Trophoblast cell (in vitro differentiated cells and primary cell): ENCODE results near the gene C19orf12.

Experiments used
- DNase-seq, 2 donors: peaks; one replicate each; pipeline ENCODE4 v3.0.0-alpha.2; 2016
- H2AFZ ChIP-seq: 2 replicates; pipeline ENCODE4 v1.6.1; 2013; ENCODE audit warnings: low read length, moderate library complexity, mild to moderate bottlenecking; ENCODE audit not compliant: insufficient read depth, poor library complexity
- H2AK5ac ChIP-seq: 2 replicates; pipeline ENCODE4 v1.6.1; 2013; ENCODE audit warnings: mild to moderate bottlenecking, low read length
- H2BK120ac ChIP-seq: 2 replicates; pipeline ENCODE4 v1.6.1; 2013; ENCODE audit warnings: low read length, mild to moderate bottlenecking, moderate library complexity; ENCODE audit not compliant: insufficient read depth, poor library complexity
- H2BK12ac ChIP-seq: 2 replicates; pipeline ENCODE4 v1.6.1; 2013; ENCODE audit warnings: mild to moderate bottlenecking, low read length, moderate library complexity
- H2BK5ac ChIP-seq: 2 replicates; pipeline ENCODE4 v1.6.1; 2013; ENCODE audit warnings: low read length, low read depth, moderate library complexity, mild to moderate bottlenecking; ENCODE audit not compliant: poor library complexity
- H3K14ac ChIP-seq: 2 replicates; pipeline ENCODE4 v1.6.1; 2013; ENCODE audit warnings: mild to moderate bottlenecking, low read length
- H3K18ac ChIP-seq: 2 replicates; pipeline ENCODE4 v1.6.1; 2013; ENCODE audit warnings: mild to moderate bottlenecking, low read length
- H3K23ac ChIP-seq: 2 replicates; pipeline ENCODE4 v1.6.1; 2013; ENCODE audit warnings: low read length
- H3K27ac ChIP-seq: 2 replicates; pipeline ENCODE4 v1.5.1; 2013; ENCODE audit warnings: low read depth, mild to moderate bottlenecking, inconsistent platforms, low read length, moderate library complexity
- H3K27me3 ChIP-seq: 2 replicates; pipeline ENCODE4 v1.6.1; 2013; ENCODE audit warnings: inconsistent platforms, mild to moderate bottlenecking, low read length, moderate library complexity; ENCODE audit not compliant: insufficient read depth
- H3K36me3 ChIP-seq, 2 experiments: 1 replicate in 1 of 2; 2 replicates in 1 of 2; pipeline ENCODE4 v1.6.1; 2013; ENCODE audit warnings: low read length in 2 of 2, mild to moderate bottlenecking in 2 of 2, moderate library complexity in 1 of 2; ENCODE audit not compliant: insufficient read depth in 2 of 2, control insufficient read depth in 1 of 2
- H3K4ac ChIP-seq: 2 replicates; pipeline ENCODE4 v1.6.1; 2013; ENCODE audit warnings: low read depth, mild to moderate bottlenecking, low read length, moderate library complexity
- H3K4me1 ChIP-seq, 2 experiments: 1 replicate in 1 of 2; 2 replicates in 1 of 2; pipeline ENCODE4 v1.6.1; 2013; ENCODE audit warnings: low read length in 2 of 2, mild to moderate bottlenecking in 2 of 2, moderate library complexity in 1 of 2; ENCODE audit not compliant: insufficient read depth in 2 of 2, control insufficient read depth in 1 of 2
- H3K4me2 ChIP-seq: 2 replicates; pipeline ENCODE4 v1.6.1; 2013; ENCODE audit warnings: inconsistent platforms, mild to moderate bottlenecking, low read length, moderate library complexity
- H3K4me3 ChIP-seq: 2 replicates; pipeline ENCODE4 v1.5.1; 2013; ENCODE audit warnings: mild to moderate bottlenecking, low read depth, low read length, inconsistent platforms
- H3K79me1 ChIP-seq: one replicate; pipeline ENCODE4 v1.6.1; 2013; ENCODE audit warnings: low read length
- H3K79me2 ChIP-seq: 2 replicates; pipeline ENCODE4 v1.6.1; 2013; ENCODE audit warnings: low read length, mild to moderate bottlenecking; ENCODE audit not compliant: control insufficient read depth, insufficient read depth, poor library complexity
- H3K9ac ChIP-seq: 2 replicates; pipeline ENCODE4 v1.6.1; 2013; ENCODE audit warnings: mild to moderate bottlenecking, low read length
- H3K9me3 ChIP-seq: 2 replicates; pipeline ENCODE4 v1.6.1; 2013; ENCODE audit warnings: low read depth, mild to moderate bottlenecking, control low read depth, inconsistent platforms, low read length; ENCODE audit not compliant: insufficient read depth
- H4K12ac ChIP-seq: 2 replicates; pipeline ENCODE4 v1.6.1; 2013; ENCODE audit warnings: low read depth, mild to moderate bottlenecking, low read length, moderate library complexity
- H4K8ac ChIP-seq: 2 replicates; pipeline ENCODE4 v1.6.1; 2013; ENCODE audit warnings: low read depth, mild to moderate bottlenecking, low read length, moderate library complexity
- H4K91ac ChIP-seq: one replicate; pipeline ENCODE4 v1.6.1; 2013; ENCODE audit warnings: low read depth, mild to moderate bottlenecking, low read length, moderate library complexity
- WGBS: extraction: QIAGEN DNeasy Blood & Tissue Kit; methylation state at CpG from one replicate; pipeline ENCODE4 v1.1.7; 2013; ENCODE audit warnings: missing lambda C conversion rate; ENCODE audit not compliant: insufficient read length, insufficient coverage; ENCODE audit errors: extremely low coverage; 5-methylcytosine and 5-hydroxymethylcytosine counted together

Gene C19orf12

GRCh38 chr19:29660835-29661234, 54.2 kb downstream of the C19orf12 start:
- Histone ChIP-seq H3K79me1 (peaks cover 17% of the 10 kb centered on the region), H3K27ac (no peak overlapping the region), H3K36me3 (no peaks in the 10 kb centered on the region), H2BK5ac (no peak overlapping the region), H3K4me1 (peaks cover 23 to 24% of the 10 kb centered on the region in 2 experiments), H3K9ac (no peak overlapping the region), H4K8ac (no peak overlapping the region), H3K9me3 (no peaks in the 10 kb centered on the region), H3K27me3 (no peaks in the 10 kb centered on the region), H2AFZ (no peak overlapping the region), H3K4ac (no peak overlapping the region), H2BK120ac (no peak overlapping the region), H3K23ac (no peak overlapping the region), H3K79me2 (peaks cover 5% of the 10 kb centered on the region), H2BK12ac (no peak overlapping the region), H4K91ac (no peak overlapping the region), H4K12ac (no peak overlapping the region), H3K4me3 (no peak overlapping the region), H3K18ac (no peak overlapping the region), H3K4me2 (no peak overlapping the region), H3K14ac (no peak overlapping the region), H2AK5ac (no peak overlapping the region)
- no peak for DNase-seq
- no CpG with 5 or more reads among the region's 10 CpGs for WGBS

GRCh38 chr19:29658221-29658991, 56.7 kb downstream of the C19orf12 start:
- H2AK5ac ChIP-seq = no peak overlapping the region
- H2BK5ac ChIP-seq = no peak overlapping the region
- H3K18ac ChIP-seq = no peak overlapping the region
- no peaks in the 10 kb centered on the region for H3K27me3 ChIP-seq
- H4K12ac ChIP-seq = no peak overlapping the region
- H3K9me3 ChIP-seq = no peaks in the 10 kb centered on the region
- no peak overlapping the region for H2BK12ac ChIP-seq
- no peak overlapping the region for H3K4me3 ChIP-seq
- no peaks in the 10 kb centered on the region for H3K36me3 ChIP-seq
- no peak overlapping the region for H3K4me2 ChIP-seq
- no peak overlapping the region for H3K23ac ChIP-seq
- peaks cover 6% of the 10 kb centered on the region for H3K79me1 ChIP-seq
- no peak overlapping the region for H4K91ac ChIP-seq
- H2BK120ac ChIP-seq = no peak overlapping the region
- no peak overlapping the region for H3K14ac ChIP-seq
- no peak overlapping the region for H4K8ac ChIP-seq
- no peak for DNase-seq
- H3K9ac ChIP-seq = no peak overlapping the region
- no peak overlapping the region for H3K4ac ChIP-seq
- no CpG with 5 or more reads among the region's 5 CpGs for WGBS
- H3K79me2 ChIP-seq = no peaks in the 10 kb centered on the region
- peaks cover 6 to 8% of the 10 kb centered on the region in 2 experiments for H3K4me1 ChIP-seq
- no peak overlapping the region for H3K27ac ChIP-seq
- H2AFZ ChIP-seq = no peak overlapping the region

DNA sequence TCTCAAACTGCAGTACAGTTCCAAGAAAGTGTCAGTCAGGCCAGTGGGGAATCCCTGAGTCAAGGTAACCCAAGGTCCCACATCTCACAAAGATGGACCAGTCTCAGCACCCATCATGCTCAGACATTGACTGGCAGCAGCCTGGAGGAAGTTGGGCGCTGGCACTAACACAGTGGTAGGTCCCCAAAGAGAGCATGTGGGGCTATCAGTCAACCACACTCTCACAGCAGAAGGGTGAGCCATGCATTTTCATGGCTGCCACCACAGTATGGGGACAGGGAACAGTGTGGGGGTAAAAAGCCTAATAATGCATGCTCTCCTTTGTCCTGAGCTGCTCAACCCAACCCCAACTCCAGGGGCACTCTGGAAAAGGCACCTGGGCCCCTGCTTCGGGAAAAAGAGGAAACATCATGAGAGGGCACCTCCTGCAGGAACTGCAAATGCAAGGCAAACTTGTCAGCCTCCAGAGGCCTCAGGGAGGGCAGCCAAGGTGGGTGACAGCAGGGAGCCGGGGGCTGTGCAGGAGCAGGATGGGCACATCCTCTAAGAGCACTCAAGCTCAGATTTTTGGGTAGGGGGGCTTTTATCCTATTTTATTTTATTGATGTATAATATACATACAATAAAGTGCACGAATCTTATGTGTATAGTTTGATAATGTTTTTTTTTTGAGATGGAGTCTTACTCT, 59.3 kb downstream of the C19orf12 start:
- Histone ChIP-seq H3K4me1 (no peaks in the 10 kb centered on the region), H4K12ac (no peak overlapping the region), H4K8ac (no peak overlapping the region), H3K23ac (no peak overlapping the region), H2BK12ac (no peak overlapping the region), H3K18ac (no peak overlapping the region), H3K4me3 (no peak overlapping the region), H3K4me2 (no peak overlapping the region), H2AK5ac (no peak overlapping the region), H2BK120ac (no peak overlapping the region), H3K36me3 (no peaks in the 10 kb centered on the region), H2AFZ (no peak overlapping the region), H3K27ac (no peak overlapping the region), H3K9ac (no peak overlapping the region), H3K9me3 (peaks cover 2% of the 10 kb centered on the region), H3K79me2 (no peaks in the 10 kb centered on the region), H4K91ac (no peak overlapping the region), H3K27me3 (no peaks in the 10 kb centered on the region), H3K4ac (no peak overlapping the region), H3K14ac (no peak overlapping the region), H3K79me1 (no peaks in the 10 kb centered on the region), H2BK5ac (no peak overlapping the region)
- no CpG with 5 or more reads among the region's 4 CpGs for WGBS
- DNase-seq = no peak

GRCh38 chr19:29653398-29653797, 61.7 kb downstream of the C19orf12 start:
- no peak overlapping the region for H3K23ac ChIP-seq
- peaks cover 2% of the 10 kb centered on the region for H3K9me3 ChIP-seq
- H2AFZ ChIP-seq = no peak overlapping the region
- no CpG with 5 or more reads among the region's 5 CpGs for WGBS
- no peak overlapping the region for H4K12ac ChIP-seq
- no peak overlapping the region for H3K18ac ChIP-seq
- no peak overlapping the region for H3K14ac ChIP-seq
- H3K79me1 ChIP-seq = no peaks in the 10 kb centered on the region
- no peak overlapping the region for H2BK12ac ChIP-seq
- H2AK5ac ChIP-seq = no peak overlapping the region
- H3K4me3 ChIP-seq = no peak overlapping the region
- H3K4me1 ChIP-seq = no peaks in the 10 kb centered on the region
- H2BK120ac ChIP-seq = no peak overlapping the region
- no peak overlapping the region for H3K9ac ChIP-seq
- H3K27ac ChIP-seq = no peak overlapping the region
- H4K8ac ChIP-seq = no peak overlapping the region
- no peak overlapping the region for H3K4me2 ChIP-seq
- no peaks in the 10 kb centered on the region for H3K79me2 ChIP-seq
- no peak overlapping the region for H4K91ac ChIP-seq
- H3K36me3 ChIP-seq = no peaks in the 10 kb centered on the region
- no peak overlapping the region for H2BK5ac ChIP-seq
- no peak for DNase-seq
- no peaks in the 10 kb centered on the region for H3K27me3 ChIP-seq
- H3K4ac ChIP-seq = no peak overlapping the region
